SK-N-SH (cell line): ENCODE results near the gene ZNF236.

Experiments used
- CHD2 ChIP-seq: fragments of 150-350 bp; IDR thresholded peaks from 2 replicates; pipeline ENCODE4 v1.6.1; 2018; ENCODE audit warnings: low read length; ENCODE audit not compliant: partially characterized antibody
- ELF1 ChIP-seq: IDR thresholded peaks from 2 replicates; pipeline ENCODE4 v1.4.0; 2012
- FOXJ3 ChIP-seq: sonication (generic); formaldehyde crosslinking; IDR thresholded peaks from 2 replicates; pipeline ENCODE4 v1.5.1; 2020; ENCODE audit warnings: mild to moderate bottlenecking, missing genetic modification reagents
- POLR2AphosphoS5 ChIP-seq: IDR thresholded peaks from 2 replicates; pipeline ENCODE4 v1.6.1; 2012; ENCODE audit warnings: low read depth, low read length
- RCOR1 ChIP-seq: fragments of 150-350 bp; IDR thresholded peaks from 2 replicates; pipeline ENCODE4 v1.6.1; 2017; ENCODE audit warnings: antibody characterized with exemption, low read length
- TF ChIP-seq, protein P1 (sequence below): fragments of 200-600 bp; sonication (generic); IDR thresholded peaks from 2 replicates; pipeline ENCODE4 v1.6.1; 2017; ENCODE audit warnings: antibody characterized with exemption, mild to moderate bottlenecking, moderate library complexity
- TF ChIP-seq, protein P2 (sequence below): fragments of 150-350 bp; IDR thresholded peaks from 2 replicates; pipeline ENCODE4 v1.6.1; 2017; ENCODE audit warnings: antibody characterized with exemption, low read length, low read depth, borderline replicate concordance
- TF ChIP-seq, protein P3 (sequence below): IDR thresholded peaks from 2 replicates; pipeline ENCODE4 v1.6.1; 2012; ENCODE audit warnings: mild to moderate bottlenecking, low read depth, low read length, moderate library complexity
- TF ChIP-seq, protein P4 (sequence below): IDR thresholded peaks from 2 replicates; pipeline ENCODE4 v1.4.0; 2012; ENCODE audit warnings: low read depth

DNA sequence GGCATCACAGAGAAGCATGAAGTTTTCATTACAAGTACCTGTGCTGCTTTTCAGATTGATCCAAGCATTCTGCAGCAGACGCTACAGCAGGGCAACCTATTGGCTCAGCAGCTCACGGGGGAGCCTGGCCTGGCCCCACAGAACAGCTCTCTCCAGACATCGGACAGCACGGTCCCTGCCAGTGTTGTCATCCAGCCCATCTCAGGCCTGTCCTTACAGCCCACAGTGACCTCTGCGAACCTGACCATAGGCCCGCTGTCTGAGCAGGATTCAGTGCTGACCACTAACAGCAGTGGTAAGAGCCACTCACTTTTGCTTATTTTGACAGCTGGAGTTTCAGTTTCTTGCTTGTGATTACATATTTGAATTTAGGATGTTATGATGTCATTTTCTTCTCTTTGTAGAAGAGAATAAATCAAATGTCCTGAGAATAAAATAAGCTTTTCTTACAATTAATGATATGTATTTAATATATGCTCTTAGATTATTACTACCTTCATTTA, 104.9 kb downstream of the ZNF236 start:
- TF ChIP-seq, protein P1, sequence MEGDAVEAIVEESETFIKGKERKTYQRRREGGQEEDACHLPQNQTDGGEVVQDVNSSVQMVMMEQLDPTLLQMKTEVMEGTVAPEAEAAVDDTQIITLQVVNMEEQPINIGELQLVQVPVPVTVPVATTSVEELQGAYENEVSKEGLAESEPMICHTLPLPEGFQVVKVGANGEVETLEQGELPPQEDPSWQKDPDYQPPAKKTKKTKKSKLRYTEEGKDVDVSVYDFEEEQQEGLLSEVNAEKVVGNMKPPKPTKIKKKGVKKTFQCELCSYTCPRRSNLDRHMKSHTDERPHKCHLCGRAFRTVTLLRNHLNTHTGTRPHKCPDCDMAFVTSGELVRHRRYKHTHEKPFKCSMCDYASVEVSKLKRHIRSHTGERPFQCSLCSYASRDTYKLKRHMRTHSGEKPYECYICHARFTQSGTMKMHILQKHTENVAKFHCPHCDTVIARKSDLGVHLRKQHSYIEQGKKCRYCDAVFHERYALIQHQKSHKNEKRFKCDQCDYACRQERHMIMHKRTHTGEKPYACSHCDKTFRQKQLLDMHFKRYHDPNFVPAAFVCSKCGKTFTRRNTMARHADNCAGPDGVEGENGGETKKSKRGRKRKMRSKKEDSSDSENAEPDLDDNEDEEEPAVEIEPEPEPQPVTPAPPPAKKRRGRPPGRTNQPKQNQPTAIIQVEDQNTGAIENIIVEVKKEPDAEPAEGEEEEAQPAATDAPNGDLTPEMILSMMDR = no peak
- TF ChIP-seq, protein P2, sequence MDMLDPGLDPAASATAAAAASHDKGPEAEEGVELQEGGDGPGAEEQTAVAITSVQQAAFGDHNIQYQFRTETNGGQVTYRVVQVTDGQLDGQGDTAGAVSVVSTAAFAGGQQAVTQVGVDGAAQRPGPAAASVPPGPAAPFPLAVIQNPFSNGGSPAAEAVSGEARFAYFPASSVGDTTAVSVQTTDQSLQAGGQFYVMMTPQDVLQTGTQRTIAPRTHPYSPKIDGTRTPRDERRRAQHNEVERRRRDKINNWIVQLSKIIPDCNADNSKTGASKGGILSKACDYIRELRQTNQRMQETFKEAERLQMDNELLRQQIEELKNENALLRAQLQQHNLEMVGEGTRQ = no peak
- TF ChIP-seq, protein P3, sequence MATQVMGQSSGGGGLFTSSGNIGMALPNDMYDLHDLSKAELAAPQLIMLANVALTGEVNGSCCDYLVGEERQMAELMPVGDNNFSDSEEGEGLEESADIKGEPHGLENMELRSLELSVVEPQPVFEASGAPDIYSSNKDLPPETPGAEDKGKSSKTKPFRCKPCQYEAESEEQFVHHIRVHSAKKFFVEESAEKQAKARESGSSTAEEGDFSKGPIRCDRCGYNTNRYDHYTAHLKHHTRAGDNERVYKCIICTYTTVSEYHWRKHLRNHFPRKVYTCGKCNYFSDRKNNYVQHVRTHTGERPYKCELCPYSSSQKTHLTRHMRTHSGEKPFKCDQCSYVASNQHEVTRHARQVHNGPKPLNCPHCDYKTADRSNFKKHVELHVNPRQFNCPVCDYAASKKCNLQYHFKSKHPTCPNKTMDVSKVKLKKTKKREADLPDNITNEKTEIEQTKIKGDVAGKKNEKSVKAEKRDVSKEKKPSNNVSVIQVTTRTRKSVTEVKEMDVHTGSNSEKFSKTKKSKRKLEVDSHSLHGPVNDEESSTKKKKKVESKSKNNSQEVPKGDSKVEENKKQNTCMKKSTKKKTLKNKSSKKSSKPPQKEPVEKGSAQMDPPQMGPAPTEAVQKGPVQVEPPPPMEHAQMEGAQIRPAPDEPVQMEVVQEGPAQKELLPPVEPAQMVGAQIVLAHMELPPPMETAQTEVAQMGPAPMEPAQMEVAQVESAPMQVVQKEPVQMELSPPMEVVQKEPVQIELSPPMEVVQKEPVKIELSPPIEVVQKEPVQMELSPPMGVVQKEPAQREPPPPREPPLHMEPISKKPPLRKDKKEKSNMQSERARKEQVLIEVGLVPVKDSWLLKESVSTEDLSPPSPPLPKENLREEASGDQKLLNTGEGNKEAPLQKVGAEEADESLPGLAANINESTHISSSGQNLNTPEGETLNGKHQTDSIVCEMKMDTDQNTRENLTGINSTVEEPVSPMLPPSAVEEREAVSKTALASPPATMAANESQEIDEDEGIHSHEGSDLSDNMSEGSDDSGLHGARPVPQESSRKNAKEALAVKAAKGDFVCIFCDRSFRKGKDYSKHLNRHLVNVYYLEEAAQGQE = no peak
- TF ChIP-seq RCOR1 (no peak), FOXJ3 (CRISPR knock-in tag) (no peak), CHD2 (no peak), POLR2AphosphoS5 (no peak), ELF1 (no peak)
- TF ChIP-seq, protein P4, sequence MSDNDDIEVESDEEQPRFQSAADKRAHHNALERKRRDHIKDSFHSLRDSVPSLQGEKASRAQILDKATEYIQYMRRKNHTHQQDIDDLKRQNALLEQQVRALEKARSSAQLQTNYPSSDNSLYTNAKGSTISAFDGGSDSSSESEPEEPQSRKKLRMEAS = no peak
